ENCODE results near the gene ADGRV1. TPM values are rescaled to one million over a fixed set of nuclear protein-coding genes. Genes with fewer than 3 reads are reported as not detected.

The ADGRV1 gene
- polyA plus RNA-seq, 2 of the 4 experiments (the other 2 are of a cell fraction): 0.70 to 3.7 TPM

DNA sequence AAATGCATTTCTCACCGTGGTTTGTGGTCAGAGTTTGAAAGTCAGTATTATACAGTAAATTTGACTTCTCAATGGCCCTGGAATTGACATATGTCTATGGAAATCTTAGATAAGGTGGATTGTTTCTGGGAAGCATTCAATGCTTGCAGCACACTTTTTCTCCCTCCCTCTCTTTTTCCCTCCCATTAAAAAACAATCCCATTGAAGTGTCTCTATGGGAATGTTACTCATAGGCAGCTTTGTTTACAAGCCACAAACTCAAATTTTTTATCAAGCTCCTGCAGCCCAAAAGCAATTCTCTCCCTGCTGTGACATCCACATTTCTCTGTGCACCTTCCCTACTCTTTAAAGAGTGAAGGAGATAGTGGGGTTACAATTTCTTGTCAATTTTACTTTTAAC is 532.4 kb downstream of the ADGRV1 start:
- no peak overlapping the region for H3K4me2 ChIP-seq
- no peak for TF ChIP-seq NPAS2 (CRISPR knock-in tag; IDR thresholded peaks at IDR 0.05; ENCODE audit: borderline replicate concordance)
- TF ChIP-seq SMC3 (IDR thresholded peaks at IDR 0.05): no peak
- no peak for TF ChIP-seq HOXA7 (CRISPR knock-in tag; IDR thresholded peaks at IDR 0.05)
- TF ChIP-seq EP300 (IDR thresholded peaks at IDR 0.05): no peak
- TF ChIP-seq ZSCAN20 (CRISPR knock-in tag; IDR thresholded peaks at IDR 0.05): no peak
- TF ChIP-seq HEYL (CRISPR knock-in tag; IDR thresholded peaks at IDR 0.05): no peak
- TF ChIP-seq KDM1A (IDR thresholded peaks at IDR 0.05; ENCODE audit: low read depth): no peak
- TF ChIP-seq JUN (IDR thresholded peaks at IDR 0.05): no peak
- TF ChIP-seq HDAC2 (IDR thresholded peaks at IDR 0.05): no peak
- no peak for TF ChIP-seq RAD21 (conservative IDR thresholded peaks at IDR 0.05 in 1 of 2, IDR thresholded peaks at IDR 0.05 in 1 of 2)
- TF ChIP-seq HOXB13 (CRISPR knock-in tag; IDR thresholded peaks at IDR 0.05; ENCODE audit: low read depth): no peak
- no peak for TF ChIP-seq BHLHE40 (IDR thresholded peaks at IDR 0.05; ENCODE audit: low read depth, low read length)
- TF ChIP-seq, protein P1, sequence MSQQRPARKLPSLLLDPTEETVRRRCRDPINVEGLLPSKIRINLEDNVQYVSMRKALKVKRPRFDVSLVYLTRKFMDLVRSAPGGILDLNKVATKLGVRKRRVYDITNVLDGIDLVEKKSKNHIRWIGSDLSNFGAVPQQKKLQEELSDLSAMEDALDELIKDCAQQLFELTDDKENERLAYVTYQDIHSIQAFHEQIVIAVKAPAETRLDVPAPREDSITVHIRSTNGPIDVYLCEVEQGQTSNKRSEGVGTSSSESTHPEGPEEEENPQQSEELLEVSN (IDR thresholded peaks at IDR 0.05; ENCODE audit: borderline replicate concordance, low read depth): no peak
- no peak for TF ChIP-seq CHD2 (IDR thresholded peaks at IDR 0.05; ENCODE audit: low read length, partially characterized antibody)
- TF ChIP-seq ZC3H11A (IDR thresholded peaks at IDR 0.05): no peak
- TF ChIP-seq, protein P2, sequence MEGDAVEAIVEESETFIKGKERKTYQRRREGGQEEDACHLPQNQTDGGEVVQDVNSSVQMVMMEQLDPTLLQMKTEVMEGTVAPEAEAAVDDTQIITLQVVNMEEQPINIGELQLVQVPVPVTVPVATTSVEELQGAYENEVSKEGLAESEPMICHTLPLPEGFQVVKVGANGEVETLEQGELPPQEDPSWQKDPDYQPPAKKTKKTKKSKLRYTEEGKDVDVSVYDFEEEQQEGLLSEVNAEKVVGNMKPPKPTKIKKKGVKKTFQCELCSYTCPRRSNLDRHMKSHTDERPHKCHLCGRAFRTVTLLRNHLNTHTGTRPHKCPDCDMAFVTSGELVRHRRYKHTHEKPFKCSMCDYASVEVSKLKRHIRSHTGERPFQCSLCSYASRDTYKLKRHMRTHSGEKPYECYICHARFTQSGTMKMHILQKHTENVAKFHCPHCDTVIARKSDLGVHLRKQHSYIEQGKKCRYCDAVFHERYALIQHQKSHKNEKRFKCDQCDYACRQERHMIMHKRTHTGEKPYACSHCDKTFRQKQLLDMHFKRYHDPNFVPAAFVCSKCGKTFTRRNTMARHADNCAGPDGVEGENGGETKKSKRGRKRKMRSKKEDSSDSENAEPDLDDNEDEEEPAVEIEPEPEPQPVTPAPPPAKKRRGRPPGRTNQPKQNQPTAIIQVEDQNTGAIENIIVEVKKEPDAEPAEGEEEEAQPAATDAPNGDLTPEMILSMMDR (IDR thresholded peaks at IDR 0.05): no peak
- FAIRE-seq: no peak
- ATAC-seq: no peak
- ChIA-PET CTCF (interaction anchor here (0.7 to 1.2 kb wide), 4 partner anchors 129 to 294 kb away, joined by 3 to 4 read pairs (median 3); no protein-coding TSS in a partner anchor), POLR2A (interaction anchor here (0.6 kb wide), 1 partner anchor 290 kb away, joined by 4 read pairs; no protein-coding TSS in a partner anchor)
- no peaks in the 10 kb centered on the region for H3K9me3 ChIP-seq
- WGBS (ENCODE audit: missing lambda C conversion rate): 26% methylated on average over 1 of the region's 1 CpG
- H3K4me3 ChIP-seq: no peak overlapping the region
- peaks cover 10% of the 10 kb centered on the region; the same call in 2 of the 3 replicates for H3K4me1 ChIP-seq
- H3K27ac ChIP-seq: no peak overlapping the region
- DNase-seq (ENCODE audit: low read depth in 1 of 2, low spot score in 1 of 2): no peak

DNA sequence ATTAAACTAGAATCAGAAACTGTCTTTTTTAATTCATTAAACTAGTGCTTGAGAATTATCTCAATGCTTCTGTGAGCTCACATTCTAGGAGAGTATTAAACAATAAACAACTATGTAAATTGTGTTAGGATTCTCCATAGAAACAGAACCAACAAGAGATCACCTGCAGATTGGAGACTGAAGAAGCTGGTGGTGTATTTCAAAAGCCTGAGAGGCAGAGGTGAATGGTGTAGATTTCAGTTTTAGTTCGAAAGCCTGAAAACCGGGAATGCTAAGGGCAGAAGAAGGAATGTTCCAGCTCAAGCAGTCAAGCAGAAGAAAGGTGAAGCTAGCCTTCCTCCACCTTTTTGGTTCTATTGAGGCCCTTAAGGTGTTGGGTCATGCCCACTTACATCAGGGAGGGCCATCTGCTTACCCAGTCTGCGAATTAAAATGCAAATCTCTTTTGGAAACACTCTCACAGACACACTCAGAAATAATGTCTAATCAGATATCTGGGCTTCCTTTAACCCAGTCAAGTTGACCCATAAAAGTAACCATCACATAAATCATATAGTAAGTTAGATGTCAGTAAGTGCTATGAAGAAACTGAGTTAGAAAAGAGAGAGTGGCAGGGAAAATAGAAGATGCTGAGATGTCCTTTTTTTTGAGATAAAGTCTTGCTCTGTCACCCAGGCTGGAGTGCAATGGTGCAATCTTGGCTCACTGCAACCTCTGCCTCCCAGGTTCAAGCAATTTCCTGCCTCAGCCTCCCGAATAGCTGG is 533.1 kb downstream of the ADGRV1 start:
- Histone ChIP-seq H3K27ac (no peak overlapping the region), H3K9me3 (no peaks in the 10 kb centered on the region), H3K4me3 (no peak overlapping the region), H3K4me1 (peaks cover 10% of the 10 kb centered on the region; the same call in 2 of the 3 replicates), H3K4me2 (no peak overlapping the region)
- DNase-seq (ENCODE audit: low read depth in 1 of 2, low spot score in 1 of 2) (no peak), FAIRE-seq (no peak), ATAC-seq (no peak)
- 75% methylated on average over 4 of the region's 4 CpGs for WGBS (ENCODE audit: missing lambda C conversion rate)
- ChIA-PET CTCF (interaction anchor here (0.7 to 1.2 kb wide), 3 partner anchors 226 to 293 kb away, joined by 3 read pairs; no protein-coding TSS in a partner anchor), POLR2A (no interaction called here)
- TF ChIP-seq FOXS1 (CRISPR knock-in tag; IDR thresholded peaks at IDR 0.05) (no peak), BHLHE40 (IDR thresholded peaks at IDR 0.05; ENCODE audit: low read depth, low read length) (no peak), PHF8 (IDR thresholded peaks at IDR 0.05; ENCODE audit: borderline replicate concordance, low read depth) (no peak), ZNF302 (CRISPR knock-in tag; IDR thresholded peaks at IDR 0.05) (no peak), RCOR1 (IDR thresholded peaks at IDR 0.05; ENCODE audit: low read depth, low read length) (no peak)
- TF ChIP-seq, protein P2 (IDR thresholded peaks at IDR 0.05): no peak
